H1 (cell line): ENCODE results near the gene ERG28. TPM values are rescaled to one million over a fixed set of nuclear protein-coding genes. Genes with fewer than 3 reads are reported as not detected.

Source experiments
- CTCF ChIA-PET: fragments of 300-600 bp; sonication (Branson Sonifier 250); formaldehyde crosslinking; loops from one replicate; lab custom pipeline; 2021; ENCODE audit not compliant: partially characterized antibody; lab: Charles Lee
- POLR2A ChIA-PET: fragments of 300-600 bp; sonication (Branson Sonifier 250); formaldehyde crosslinking; loops from one replicate; lab custom pipeline; 2021; ENCODE audit warnings: inconsistent platforms; ENCODE audit not compliant: partially characterized antibody; lab: Charles Lee
- DNase-seq, 2 experiments: peaks; one replicate each; pipeline versions ENCODE4 v3.0.0 to v3.0.0-alpha.2; 2010 to 2022; ENCODE audit warnings: low spot score in 2 of 2, low read depth in 1 of 2, mixed read lengths in 1 of 2
- FAIRE-seq: peaks from 2 replicates; lab custom pipeline; 2011; peaks lifted over from hg19 to GRCh38; lab: Jason Lieb, UNC
- H2AFZ ChIP-seq: 2 replicates; pipeline ENCODE4 v1.8.1; 2012; ENCODE audit warnings: low read length, inconsistent platforms
- H2AK5ac ChIP-seq: 2 replicates; pipeline ENCODE4 v1.6.1; 2013; ENCODE audit warnings: low read depth, low read length
- H2BK120ac ChIP-seq: replicated peaks from 2 replicates; pipeline ENCODE3; 2013; ENCODE audit warnings: low read depth, low read length, inconsistent platforms
- H2BK12ac ChIP-seq: 2 replicates; pipeline ENCODE4 v1.6.1; 2013; ENCODE audit warnings: low read depth, low read length
- H2BK15ac ChIP-seq: 2 replicates; pipeline ENCODE4 v1.6.1; 2013; ENCODE audit warnings: low read length
- H2BK20ac ChIP-seq: 2 replicates; pipeline ENCODE4 v1.6.1; 2013; ENCODE audit warnings: low read length
- H2BK5ac ChIP-seq: 2 replicates; pipeline ENCODE4 v1.6.1; 2013; ENCODE audit warnings: low read depth, low read length
- H3K14ac ChIP-seq: 2 replicates; pipeline ENCODE4 v1.6.1; 2013; ENCODE audit warnings: inconsistent platforms; ENCODE audit not compliant: insufficient read length
- H3K18ac ChIP-seq: 2 replicates; pipeline ENCODE4 v1.6.1; 2013; ENCODE audit warnings: low read length; ENCODE audit errors: extremely low read depth
- H3K23ac ChIP-seq: 2 replicates; pipeline ENCODE4 v1.6.1; 2013; ENCODE audit warnings: inconsistent platforms; ENCODE audit not compliant: insufficient read length
- H3K23me2 ChIP-seq: 2 replicates; pipeline ENCODE4 v1.6.1; 2013; ENCODE audit warnings: low read depth, low read length
- H3K27ac ChIP-seq: 2 replicates; pipeline ENCODE4 v1.6.1; 2011; ENCODE audit warnings: low read depth, low read length, inconsistent platforms
- H3K27me3 ChIP-seq, 4 experiments: replicated peaks in 1 of 4; 1 replicate in 1 of 4; 2 replicates in 3 of 4; pipeline versions ENCODE4 v1.6.1 to v1.8.1; 2011 to 2013; ENCODE audit warnings: low read length in 3 of 4, mild to moderate bottlenecking in 3 of 4, inconsistent platforms in 2 of 4, mixed read lengths in 2 of 4, moderate library complexity in 1 of 4; ENCODE audit not compliant: control insufficient read depth in 3 of 4, insufficient read depth in 3 of 4; ENCODE audit errors: extremely low read depth in 1 of 4
- H3K36me3 ChIP-seq, 4 experiments: 2 replicates each; pipeline versions ENCODE4 v1.6.1 to v1.8.1; 2011 to 2013; ENCODE audit warnings: mild to moderate bottlenecking in 4 of 4, low read length in 3 of 4, moderate library complexity in 2 of 4, control low read depth in 1 of 4, inconsistent platforms in 1 of 4; ENCODE audit not compliant: insufficient read depth in 4 of 4, control insufficient read depth in 2 of 4
- H3K4ac ChIP-seq: replicated peaks from 2 replicates; pipeline ENCODE3; 2013; ENCODE audit warnings: low read length, low read depth, mixed read lengths, inconsistent platforms; ENCODE audit not compliant: insufficient read length
- H3K4me1 ChIP-seq, 4 experiments: replicated peaks in 1 of 4; 1 replicate in 1 of 4; 2 replicates in 3 of 4; pipeline versions ENCODE4 v1.6.1 to v1.8.1; 2011 to 2013; ENCODE audit warnings: low read length in 3 of 4, inconsistent platforms in 2 of 4, mixed read lengths in 1 of 4; ENCODE audit not compliant: insufficient read depth in 4 of 4, control insufficient read depth in 3 of 4
- H3K4me2 ChIP-seq, 2 experiments: 2 replicates each; pipeline versions ENCODE4 v1.6.1 to v1.8.1; 2011 to 2013; ENCODE audit warnings: low read depth in 2 of 2, low read length in 2 of 2, control low read depth in 1 of 2, inconsistent platforms in 1 of 2, mild to moderate bottlenecking in 1 of 2; ENCODE audit not compliant: insufficient read depth in 1 of 2
- H3K4me3 ChIP-seq, 4 experiments: fragments of 200-600, 300-600 bp in 1 of 4; sonication (generic), shearing (Covaris generic), sonication (Bioruptor Twin) in 1 of 4; 2 replicates each; pipeline versions ENCODE4 v1.5.1 to v1.8.1; 2011 to 2016; ENCODE audit warnings: low read length in 4 of 4, low read depth in 3 of 4, control low read depth in 2 of 4, inconsistent platforms in 2 of 4, mild to moderate bottlenecking in 2 of 4, mixed read lengths in 1 of 4, moderate library complexity in 1 of 4; ENCODE audit not compliant: insufficient read depth in 2 of 4; ENCODE audit errors: extremely low read depth in 1 of 4
- H3K56ac ChIP-seq: replicated peaks from 2 replicates; pipeline ENCODE3; 2013; ENCODE audit warnings: low read depth, mild to moderate bottlenecking, mixed read lengths, low read length, inconsistent platforms; ENCODE audit not compliant: insufficient read length
- H3K79me1 ChIP-seq: 2 replicates; pipeline ENCODE4 v1.6.1; 2013; ENCODE audit warnings: low read depth, low read length, control low read depth
- H3K79me2 ChIP-seq, 2 experiments: 2 replicates each; pipeline versions ENCODE4 v1.6.1 to v1.8.1; 2012 to 2013; ENCODE audit warnings: low read length in 2 of 2, mild to moderate bottlenecking in 2 of 2, inconsistent platforms in 1 of 2; ENCODE audit not compliant: insufficient read depth in 2 of 2, control insufficient read depth in 1 of 2
- H3K9ac ChIP-seq, 4 experiments: replicated peaks in 1 of 4; 1 replicate in 1 of 4; 2 replicates in 3 of 4; pipeline versions ENCODE4 v1.6.1 to v1.8.1; 2011 to 2013; ENCODE audit warnings: low read depth in 3 of 4, low read length in 3 of 4, control low read depth in 2 of 4, mild to moderate bottlenecking in 2 of 4, moderate library complexity in 2 of 4, inconsistent platforms in 1 of 4; ENCODE audit errors: extremely low read depth in 1 of 4
- H3K9me3 ChIP-seq, 2 experiments: 2 replicates each; pipeline versions ENCODE4 v1.6.1 to v1.8.1; 2012 to 2013; ENCODE audit warnings: mild to moderate bottlenecking in 2 of 2, moderate library complexity in 2 of 2, control low read depth in 1 of 2, inconsistent platforms in 1 of 2, low read depth in 1 of 2, low read length in 1 of 2, mixed read lengths in 1 of 2; ENCODE audit not compliant: insufficient read depth in 2 of 2
- H4K20me1 ChIP-seq, 2 experiments: replicated peaks in 1 of 2; 2 replicates each; pipeline versions ENCODE3 to v1.8.1; 2011 to 2013; ENCODE audit warnings: inconsistent platforms in 2 of 2, low read length in 2 of 2, mild to moderate bottlenecking in 1 of 2; ENCODE audit not compliant: insufficient read depth in 2 of 2, control insufficient read depth in 1 of 2
- H4K5ac ChIP-seq: 2 replicates; pipeline ENCODE4 v1.6.1; 2013; ENCODE audit warnings: low read length, low read depth, mixed read lengths, inconsistent platforms; ENCODE audit not compliant: insufficient read length
- H4K8ac ChIP-seq: 2 replicates; pipeline ENCODE4 v1.8.0; 2013; ENCODE audit warnings: mild to moderate bottlenecking, moderate library complexity, low read length, inconsistent platforms; ENCODE audit not compliant: insufficient read depth; ENCODE audit errors: extremely low read depth
- H4K91ac ChIP-seq: replicated peaks from 2 replicates; pipeline ENCODE3; 2013; ENCODE audit warnings: low read length, mixed read lengths, inconsistent platforms; ENCODE audit not compliant: insufficient read length
- FOSL1 ChIP-seq: IDR thresholded peaks from 2 replicates; pipeline ENCODE4 v1.6.1; 2011; ENCODE audit warnings: mild to moderate bottlenecking, low read depth, low read length, moderate library complexity; ENCODE audit not compliant: insufficient read depth
- HDAC2 ChIP-seq, 2 experiments: fragments of 300-600 bp in 1 of 2; sonication (generic) in 1 of 2; IDR thresholded peaks; 2 replicates each; pipeline ENCODE4 v1.6.1; 2011 to 2012; ENCODE audit warnings: low read depth in 2 of 2, low read length in 2 of 2, mild to moderate bottlenecking in 2 of 2, moderate library complexity in 2 of 2, borderline replicate concordance in 1 of 2, inconsistent platforms in 1 of 2
- NANOG ChIP-seq: IDR thresholded peaks from 2 replicates; pipeline ENCODE4 v1.6.1; 2011; ENCODE audit warnings: low read length, low read depth, mild to moderate bottlenecking, inconsistent platforms; ENCODE audit not compliant: insufficient read depth, poor library complexity, severe bottlenecking
- POU5F1 ChIP-seq: IDR thresholded peaks from 2 replicates; pipeline ENCODE4 v1.6.1; 2011; ENCODE audit warnings: low read depth, mild to moderate bottlenecking, low read length, moderate library complexity
- WGBS, 2 experiments: shearing (Covaris generic) in 1 of 2; methylation state at CpG; one replicate each; pipeline versions ENCODE4 v1.1.6 to v1.1.7; 2013 to 2015; ENCODE audit warnings: low lambda C conversion rate in 2 of 2, mixed read lengths in 2 of 2, inconsistent platforms in 1 of 2, low coverage in 1 of 2, missing lambda C conversion rate in 1 of 2; ENCODE audit not compliant: insufficient replicate concordance in 2 of 2, insufficient coverage in 1 of 2, insufficient read length in 1 of 2; ENCODE audit errors: extremely low coverage in 1 of 2, missing lambda C conversion rate in 1 of 2; 5-methylcytosine and 5-hydroxymethylcytosine counted together
- polyA plus RNA-seq, 7 experiments: library from polyadenylated mRNA; depleted of rRNA in 3 of 7; stranded (reverse) in 5 of 7; unstranded in 2 of 7; fragments of >200 nt in 5 of 7; fragments of 200-250 nt in 2 of 7; gene quantifications; 1 replicate in 5 of 7; 2 replicates in 1 of 7; 4 replicates in 1 of 7; pipeline versions ENCODE4 v1.2.1 to v1.2.3, GENCODE V29; 2011 to 2013; ENCODE audit warnings: missing spikeins in 2 of 7, mixed read lengths in 2 of 7
- total RNA-seq: library from RNA; stranded (reverse); fragmentation: NEBNext Ultra II Directional; extraction: Animal tissue kit (Norgen Biotek cat#: 25700); gene quantifications from 2 replicates; pipeline ENCODE4 v1.2.1, GENCODE V29; 2021

Gene ERG28
- total and polyA plus RNA-seq, 2 of the 8 experiments (the other 6 are each of a cell fraction or from before 2014, with no cell fraction given), result 32.6 to 56.7 TPM

GRCh38 chr14:75658957-75659356 lies 1.7 kb downstream of the ERG28 start:
- POLR2A ChIA-PET, result no interaction called here
- peaks cover 0 to 41% of the 10 kb centered on the region in 2 experiments; a peak in 3 of 4 replicates for H3K79me2 ChIP-seq
- CTCF ChIA-PET, result interaction anchor here (1.8 to 13.7 kb wide), 4 partner anchors 10 to 323 kb away, joined by 4 to 348 read pairs (median 8); partner anchors contain the start of genes FLVCR2 and TGFB3
- peaks cover 0 to 2% (median 0%) of the 10 kb centered on the region in 4 experiments; a peak in 2 of 7 replicates for H3K4me1 ChIP-seq
- no peak overlapping the region for H4K5ac ChIP-seq
- no peaks in the 10 kb centered on the region for H3K27me3 ChIP-seq
- H2BK12ac ChIP-seq, result no peak overlapping the region
- H3K14ac ChIP-seq, result no peak overlapping the region
- no peak overlapping the region for H4K8ac ChIP-seq
- no peak for FAIRE-seq
- H2BK120ac ChIP-seq, result no peak overlapping the region
- H3K27ac ChIP-seq, result no peak overlapping the region
- no peak overlapping the region for H3K9ac ChIP-seq
- DNase-seq, result no peak
- H4K20me1 ChIP-seq, result peaks cover 0 to 2% of the 10 kb centered on the region in 2 experiments
- no peak overlapping the region for H2BK5ac ChIP-seq
- no peak overlapping the region for H2AK5ac ChIP-seq
- H3K79me1 ChIP-seq, result peaks cover 8% of the 10 kb centered on the region; the same call in 1 of the 2 replicates
- H3K56ac ChIP-seq, result no peak overlapping the region
- H3K4me3 ChIP-seq, result no peak overlapping the region
- no peak overlapping the region for H2BK20ac ChIP-seq
- H3K23me2 ChIP-seq, result 0 out of 2 replicates have a peak, but pooled peaks cover 6% of the 10 kb centered on the region
- no peak overlapping the region; a peak in 1 of 4 replicates for H3K4me2 ChIP-seq
- no peaks in the 10 kb centered on the region for H3K9me3 ChIP-seq
- no peak overlapping the region for H3K4ac ChIP-seq
- H4K91ac ChIP-seq, result no peak overlapping the region
- H3K36me3 ChIP-seq, result peaks cover 6 to 20% (median 11%) of the 10 kb centered on the region in 4 experiments
- H2BK15ac ChIP-seq, result no peak overlapping the region
- H3K23ac ChIP-seq, result no peak overlapping the region
- H2AFZ ChIP-seq, result no peak overlapping the region
- 94% methylated on average over 2 of the region's 2 CpGs; no CpG with 5 or more reads in 1 of the 2 experiments for WGBS, 2 experiments
- no peak overlapping the region for H3K18ac ChIP-seq
- TF ChIP-seq FOSL1 (no peak), HDAC2 (IDR thresholded peaks at IDR 0.05; ENCODE audit: borderline replicate concordance in 1 of 2, low read depth in 2 of 2, low read length in 2 of 2) (peak in 1 of 2 experiments; percentile 42; a peak in 1 of 4 replicates), NANOG (no peak), POU5F1 (no peak)
